CD8-positive, alpha-beta memory T cell (primary cell): ENCODE measurements around the gene PITPNC1. TPM values are rescaled to one million over a fixed set of nuclear protein-coding genes. Genes with fewer than 3 reads are reported as not detected.

Source experiments
- CTCF ChIA-PET: fragments of 350-600 bp; sonication (Branson Sonifier 250); formaldehyde crosslinking; loops from one replicate; lab custom pipeline; 2021; ENCODE audit warnings: antibody characterized with exemption; lab: Charles Lee
- POLR2A ChIA-PET: fragments of 350-600 bp; sonication (Branson Sonifier 250); formaldehyde crosslinking; loops from one replicate; lab custom pipeline; 2021; ENCODE audit warnings: antibody characterized with exemption; lab: Charles Lee
- DNase-seq, 5 donors: peaks; one replicate each; pipeline versions ENCODE4 v3.0.0 to v3.0.0-alpha.2; 2020 to 2022; ENCODE audit warnings: mixed read lengths in 1 of 5
- H3K27ac ChIP-seq: one replicate; pipeline ENCODE4 v1.7.0; 2013; ENCODE audit warnings: low read depth, mild to moderate bottlenecking, low read length, moderate library complexity
- H3K27me3 ChIP-seq: 2 replicates; pipeline ENCODE4 v1.7.0; 2013; ENCODE audit warnings: low read length, mild to moderate bottlenecking; ENCODE audit not compliant: insufficient read depth, poor library complexity, severe bottlenecking
- H3K36me3 ChIP-seq: 2 replicates; pipeline ENCODE4 v1.7.0; 2013; ENCODE audit warnings: mild to moderate bottlenecking, low read length, moderate library complexity; ENCODE audit not compliant: insufficient read depth
- H3K4me1 ChIP-seq: 2 replicates; pipeline ENCODE4 v1.7.0; 2013; ENCODE audit warnings: mild to moderate bottlenecking, low read length, moderate library complexity; ENCODE audit not compliant: insufficient read depth
- H3K4me3 ChIP-seq: 2 replicates; pipeline ENCODE4 v1.7.0; 2013; ENCODE audit warnings: mild to moderate bottlenecking, low read length
- H3K9me3 ChIP-seq: 2 replicates; pipeline ENCODE4 v1.7.0; 2013; ENCODE audit warnings: mild to moderate bottlenecking, low read length
- H3K27ac Mint-ChIP-seq, 8 donors: one replicate each; pipeline ENCODE4 v1.8.0; 2020 to 2021; ENCODE audit warnings: mixed read lengths in 8 of 8, mild to moderate bottlenecking in 6 of 8, inconsistent platforms in 3 of 8, moderate library complexity in 3 of 8
- H3K27me3 Mint-ChIP-seq, 2 donors: one replicate each; pipeline ENCODE4 v1.8.0; 2020 to 2021; ENCODE audit warnings: mixed read lengths in 2 of 2, mild to moderate bottlenecking in 1 of 2, moderate library complexity in 1 of 2
- H3K36me3 Mint-ChIP-seq, 3 donors: one replicate each; pipeline ENCODE4 v1.8.0; 2020 to 2021; ENCODE audit warnings: mixed read lengths in 3 of 3, inconsistent platforms in 1 of 3, mild to moderate bottlenecking in 1 of 3
- H3K4me1 Mint-ChIP-seq, 3 donors: one replicate each; pipeline ENCODE4 v1.8.0; 2020 to 2021; ENCODE audit warnings: mixed read lengths in 3 of 3, inconsistent platforms in 1 of 3, mild to moderate bottlenecking in 1 of 3
- H3K4me3 Mint-ChIP-seq, 7 donors: one replicate each; pipeline ENCODE4 v1.8.0; 2020 to 2021; ENCODE audit warnings: mixed read lengths in 7 of 7, mild to moderate bottlenecking in 6 of 7, moderate library complexity in 4 of 7, inconsistent platforms in 2 of 7
- H3K9me3 Mint-ChIP-seq, 5 donors: one replicate each; pipeline ENCODE4 v1.8.0; 2020 to 2022; ENCODE audit warnings: mixed read lengths in 5 of 5, mild to moderate bottlenecking in 3 of 5, moderate library complexity in 2 of 5, inconsistent platforms in 1 of 5
- polyA plus RNA-seq: library from polyadenylated mRNA; unstranded; fragments of 300-500 nt; fragmentation: Illumina TruSeq; gene quantifications from one replicate; pipeline ENCODE4 v1.2.3, GENCODE V29; 2021
- total RNA-seq, 2 experiments: library from RNA; stranded (reverse); gene quantifications; one replicate each; pipeline ENCODE4 v1.2.3, GENCODE V29; 2021

Gene PITPNC1
- total and polyA plus RNA-seq, 3 experiments from 2014 or later: 43.1 to 163 (median 45.1) TPM

GRCh38 chr17:67615736-67616135 is 238.7 kb downstream of the PITPNC1 start:
- Mint-ChIP-seq H3K36me3 (peaks cover 0 to 42% (median 2%) of the 10 kb centered on the region in 3 donors), H3K27me3 (no peaks in the 10 kb centered on the region), H3K4me1 (peaks cover 14 to 34% (median 17%) of the 10 kb centered on the region in 3 donors), H3K9me3 (no peaks in the 10 kb centered on the region), H3K27ac (peak overlapping the region in 2 of 8 donors; percentile 69 to 93), H3K4me3 (no peak overlapping the region)
- Histone ChIP-seq H3K27ac (no peak overlapping the region), H3K9me3 (no peaks in the 10 kb centered on the region), H3K36me3 (no peaks in the 10 kb centered on the region), H3K27me3 (no peaks in the 10 kb centered on the region), H3K4me3 (no peak overlapping the region), H3K4me1 (no peaks in the 10 kb centered on the region)
- CTCF ChIA-PET: interaction anchor here (1.5 kb wide), 1 partner anchor 13 kb away, joined by 3 read pairs; no protein-coding TSS in a partner anchor
- POLR2A ChIA-PET: no interaction called here
- no peak for DNase-seq

GRCh38 chr17:67617304-67617899 is 240.3 kb downstream of the PITPNC1 start:
- Mint-ChIP-seq H3K36me3 (peaks cover 0 to 43% (median 2%) of the 10 kb centered on the region in 3 donors), H3K9me3 (no peaks in the 10 kb centered on the region), H3K4me3 (no peak overlapping the region), H3K27ac (peak overlapping the region in 4 of 8 donors; percentile 36 to 94 (median 74)), H3K4me1 (peaks cover 9 to 24% (median 11%) of the 10 kb centered on the region in 3 donors), H3K27me3 (no peaks in the 10 kb centered on the region)
- Histone ChIP-seq H3K4me1 (no peaks in the 10 kb centered on the region), H3K36me3 (no peaks in the 10 kb centered on the region), H3K27ac (no peak overlapping the region), H3K27me3 (no peaks in the 10 kb centered on the region), H3K9me3 (no peaks in the 10 kb centered on the region), H3K4me3 (no peak overlapping the region)
- DNase-seq: no peak
- CTCF ChIA-PET: no interaction called here
- POLR2A ChIA-PET: no interaction called here

- Mint-ChIP-seq H3K9me3 (no peaks in the 10 kb centered on the region), H3K27me3 (no peaks in the 10 kb centered on the region), H3K27ac (peak overlapping the region in 1 of 8 donors; percentile 83), H3K36me3 (peaks cover 0 to 50% (median 2%) of the 10 kb centered on the region in 3 donors), H3K4me3 (no peak overlapping the region), H3K4me1 (peaks cover 4 to 15% (median 5%) of the 10 kb centered on the region in 3 donors)
- Histone ChIP-seq H3K36me3 (no peaks in the 10 kb centered on the region), H3K27ac (no peak overlapping the region), H3K4me3 (no peak overlapping the region), H3K27me3 (no peaks in the 10 kb centered on the region), H3K9me3 (no peaks in the 10 kb centered on the region), H3K4me1 (no peaks in the 10 kb centered on the region)
- POLR2A ChIA-PET: no interaction called here
- CTCF ChIA-PET: no interaction called here
- DNase-seq: no peak
These were observed 242.5 kb downstream of the PITPNC1 start for GRCh38 chr17:67619555-67619954.

- H3K4me3 ChIP-seq: no peak overlapping the region
- H3K36me3 Mint-ChIP-seq: peaks cover 0 to 51% (median 4%) of the 10 kb centered on the region in 3 donors
- no peaks in the 10 kb centered on the region for H3K27me3 Mint-ChIP-seq
- H3K27ac ChIP-seq: no peak overlapping the region
- H3K36me3 ChIP-seq: no peaks in the 10 kb centered on the region
- H3K4me3 Mint-ChIP-seq: no peak overlapping the region
- POLR2A ChIA-PET: no interaction called here
- peaks cover 4 to 16% (median 6%) of the 10 kb centered on the region in 3 donors for H3K4me1 Mint-ChIP-seq
- H3K27ac Mint-ChIP-seq: peak overlapping the region in 3 of 8 donors; percentile 39 to 83 (median 51)
- H3K9me3 Mint-ChIP-seq: no peaks in the 10 kb centered on the region
- no peak for DNase-seq
- H3K27me3 ChIP-seq: no peaks in the 10 kb centered on the region
- CTCF ChIA-PET: interaction anchor here (0.8 to 1.4 kb wide), 2 partner anchors 145 to 260 kb away, joined by 3 read pairs; no protein-coding TSS in a partner anchor
- no peaks in the 10 kb centered on the region for H3K9me3 ChIP-seq
- H3K4me1 ChIP-seq: no peaks in the 10 kb centered on the region
These were observed 243.0 kb downstream of the PITPNC1 start for GRCh38 chr17:67620088-67620487.

- DNase-seq: no peak
- Mint-ChIP-seq H3K9me3 (no peaks in the 10 kb centered on the region), H3K27ac (peak overlapping the region in 4 of 8 donors; percentile 23 to 62 (median 42)), H3K4me1 (peaks cover 4 to 18% (median 7%) of the 10 kb centered on the region in 3 donors), H3K27me3 (no peaks in the 10 kb centered on the region), H3K4me3 (no peak overlapping the region), H3K36me3 (peaks cover 0 to 53% (median 6%) of the 10 kb centered on the region in 3 donors)
- Histone ChIP-seq H3K4me1 (no peaks in the 10 kb centered on the region), H3K9me3 (no peaks in the 10 kb centered on the region), H3K36me3 (peaks cover 4% of the 10 kb centered on the region), H3K27me3 (no peaks in the 10 kb centered on the region), H3K27ac (no peak overlapping the region), H3K4me3 (no peak overlapping the region)
- ChIA-PET POLR2A (no interaction called here), CTCF (interaction anchor here (0.8 to 1.4 kb wide), 2 partner anchors 145 to 261 kb away, joined by 3 read pairs; no protein-coding TSS in a partner anchor)
These were observed 243.6 kb downstream of the PITPNC1 start for GRCh38 chr17:67620636-67621035.

- Histone ChIP-seq H3K36me3 (peaks cover 4% of the 10 kb centered on the region), H3K27me3 (no peaks in the 10 kb centered on the region), H3K4me3 (no peak overlapping the region), H3K9me3 (no peaks in the 10 kb centered on the region), H3K27ac (no peak overlapping the region), H3K4me1 (no peaks in the 10 kb centered on the region)
- no peak overlapping the region for H3K4me3 Mint-ChIP-seq
- H3K27ac Mint-ChIP-seq: peak overlapping the region in 2 of 8 donors; percentile 0 to 87
- H3K4me1 Mint-ChIP-seq: peaks cover 0 to 16% (median 13%) of the 10 kb centered on the region in 3 donors
- no peak for DNase-seq
- POLR2A ChIA-PET: no interaction called here
- H3K9me3 Mint-ChIP-seq: no peaks in the 10 kb centered on the region
- CTCF ChIA-PET: no interaction called here
- H3K36me3 Mint-ChIP-seq: peaks cover 0 to 60% (median 7%) of the 10 kb centered on the region in 3 donors
- H3K27me3 Mint-ChIP-seq: no peaks in the 10 kb centered on the region
These were observed 246.7 kb downstream of the PITPNC1 start for GRCh38 chr17:67623767-67624166.

- Histone ChIP-seq H3K27ac (no peak overlapping the region), H3K9me3 (no peaks in the 10 kb centered on the region), H3K27me3 (no peaks in the 10 kb centered on the region), H3K36me3 (peaks cover 4% of the 10 kb centered on the region), H3K4me1 (no peaks in the 10 kb centered on the region), H3K4me3 (no peak overlapping the region)
- no peak for DNase-seq
- no peaks in the 10 kb centered on the region for H3K9me3 Mint-ChIP-seq
- peak overlapping the region in 3 of 8 donors; percentile 27 to 88 (median 74) for H3K27ac Mint-ChIP-seq
- peaks cover 0 to 59% (median 7%) of the 10 kb centered on the region in 3 donors for H3K36me3 Mint-ChIP-seq
- H3K27me3 Mint-ChIP-seq: no peaks in the 10 kb centered on the region
- no peak overlapping the region for H3K4me3 Mint-ChIP-seq
- ChIA-PET CTCF (interaction anchor here (2.0 kb wide), 1 partner anchor 23 kb away, joined by 4 read pairs; no protein-coding TSS in a partner anchor), POLR2A (no interaction called here)
- H3K4me1 Mint-ChIP-seq: peaks cover 0 to 27% (median 13%) of the 10 kb centered on the region in 3 donors
These were observed 248.0 kb downstream of the PITPNC1 start for GRCh38 chr17:67624886-67625656.

GRCh38 chr17:67625971-67626370 is 248.9 kb downstream of the PITPNC1 start:
- H3K4me3 ChIP-seq: no peak overlapping the region
- peak overlapping the region in 3 of 8 donors; percentile 23 to 68 (median 29) for H3K27ac Mint-ChIP-seq
- no peaks in the 10 kb centered on the region for H3K27me3 Mint-ChIP-seq
- no peak overlapping the region for H3K27ac ChIP-seq
- ChIA-PET POLR2A (no interaction called here), CTCF (interaction anchor here (2.0 kb wide), 1 partner anchor 22 kb away, joined by 4 read pairs; no protein-coding TSS in a partner anchor)
- H3K36me3 ChIP-seq: peaks cover 4% of the 10 kb centered on the region
- H3K4me1 ChIP-seq: no peaks in the 10 kb centered on the region
- DNase-seq: no peak
- no peaks in the 10 kb centered on the region for H3K9me3 ChIP-seq
- peaks cover 0 to 53% (median 7%) of the 10 kb centered on the region in 3 donors for H3K36me3 Mint-ChIP-seq
- H3K4me3 Mint-ChIP-seq: no peak overlapping the region
- H3K27me3 ChIP-seq: no peaks in the 10 kb centered on the region
- peaks cover 0 to 28% (median 12%) of the 10 kb centered on the region in 3 donors for H3K4me1 Mint-ChIP-seq
- H3K9me3 Mint-ChIP-seq: no peaks in the 10 kb centered on the region
